GM21360 (cell line): ENCODE measurements around the gene NPIPB9.

ENCODE experiments used
- ATAC-seq: cut with Tn5 transposase; IDR thresholded peaks from one replicate; pipeline ENCODE4 v1.9.1; 2021; ENCODE audit warnings: mild to moderate bottlenecking, moderate library complexity; ENCODE audit not compliant: unreplicated experiment

NPIPB9 gene

GRCh38 chr16:28821874-28822519 is 70.4 kb downstream of the NPIPB9 start:
- ATAC-seq, result no peak
